Epithelial cell of proximal tubule (primary cell): ENCODE data around the gene TCP11L2. TPM values are rescaled to one million over a fixed set of nuclear protein-coding genes. Genes with fewer than 3 reads are reported as not detected.

ENCODE experiments used
- DNase-seq: peaks from one replicate; pipeline ENCODE4 v3.0.0-alpha.2; 2011; ENCODE audit warnings: low read depth
- H3K4me3 ChIP-seq: 2 replicates; pipeline ENCODE4 v1.5.1; 2011; ENCODE audit warnings: low read depth, mild to moderate bottlenecking, low read length
- CTCF ChIP-seq: conservative IDR thresholded peaks from 2 replicates; pipeline ENCODE4 v1.5.1; 2012; ENCODE audit warnings: low read depth, mild to moderate bottlenecking, low read length
- total RNA-seq: library from RNA; depleted of rRNA; stranded (reverse); fragments of >200 nt; gene quantifications from 2 replicates; pipeline ENCODE4 v1.2.3, GENCODE V29; 2015

TCP11L2 gene
- total RNA-seq = 2.4 and 2.9 TPM in 2 replicates

DNA sequence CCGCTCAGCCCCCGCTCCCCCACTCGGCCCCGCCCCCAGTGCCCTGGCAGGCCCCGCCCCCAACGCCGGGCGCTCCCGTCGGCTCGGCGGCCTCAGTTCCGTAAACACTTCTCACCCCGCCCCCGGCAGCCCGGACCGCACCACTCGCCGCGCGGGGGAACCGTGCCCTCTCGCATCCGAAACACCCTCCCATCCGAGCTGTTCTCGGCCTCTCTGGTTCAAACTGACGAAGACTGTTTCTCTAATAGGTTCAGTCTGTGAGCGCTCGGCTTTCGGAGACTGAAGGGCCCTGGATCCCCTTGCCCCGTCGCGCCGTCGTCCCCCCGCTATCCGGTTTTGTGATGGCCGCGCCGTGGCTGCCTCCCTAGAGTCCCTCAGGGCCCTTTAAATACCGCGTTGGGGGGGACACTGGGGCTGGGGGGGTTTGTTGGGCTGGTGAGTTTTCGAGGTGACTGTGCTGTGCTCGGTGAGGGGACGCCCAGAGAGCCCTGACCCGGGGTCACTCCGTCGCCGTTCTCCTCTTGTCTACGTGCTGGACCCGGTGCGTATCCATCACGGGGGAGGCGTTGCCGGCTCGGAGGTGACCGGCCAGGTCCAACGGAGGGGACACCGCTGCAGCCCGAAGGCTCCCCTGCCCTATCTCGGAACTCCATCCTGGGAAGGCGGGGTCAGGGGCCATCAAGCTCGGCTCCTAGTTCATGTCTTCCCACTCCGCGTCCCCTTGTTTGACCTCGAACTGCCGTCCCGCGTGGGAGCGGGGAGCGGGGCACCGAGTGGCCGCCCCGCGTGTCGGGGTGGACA is at the start of gene TCP11L2:
Gene TCP11L2 (plus strand): TSS at position 333 of the 801 bp plus-strand sequence. CDS start 8,343 bp downstream, outside the sequence.
- DNase-seq = no peak
- peak within 1 kb of the TSS; percentile 96 for H3K4me3 ChIP-seq
- TF ChIP-seq CTCF = no peak

DNA sequence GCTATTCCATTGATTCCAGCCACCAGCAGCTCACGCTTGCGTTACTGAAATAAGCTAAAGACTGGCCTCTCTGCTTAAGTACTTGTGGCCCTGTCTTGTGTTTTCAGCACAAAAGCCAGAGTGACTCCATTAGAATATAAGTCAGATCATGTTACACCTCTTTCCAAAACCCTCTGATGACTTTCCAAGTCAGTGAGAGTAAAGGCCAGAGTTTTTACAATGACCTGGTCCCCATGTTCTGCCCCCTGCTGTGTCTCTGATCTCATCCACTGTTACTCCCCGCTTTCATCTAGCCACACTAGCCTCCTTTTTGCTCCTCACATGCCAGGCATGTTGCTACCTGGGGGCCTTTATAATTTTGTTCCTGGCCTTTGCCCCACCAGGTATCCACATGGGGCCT is 47.8 kb upstream of the TCP11L2 start:
- no peak overlapping the region for H3K4me3 ChIP-seq
- TF ChIP-seq CTCF = no peak
- no peak for DNase-seq

- DNase-seq = no peak
- TF ChIP-seq CTCF = no peak
- H3K4me3 ChIP-seq = no peak overlapping the region
Measured at GRCh38 chr12:106255493-106255892, 47.0 kb upstream of the TCP11L2 start.

- DNase-seq = no peak
- no peak for TF ChIP-seq CTCF
- no peak overlapping the region for H3K4me3 ChIP-seq
Measured at GRCh38 chr12:106255952-106256351, 46.6 kb upstream of the TCP11L2 start.

GRCh38 chr12:106256524-106256923 is 46.0 kb upstream of the TCP11L2 start:
- no peak for TF ChIP-seq CTCF
- H3K4me3 ChIP-seq = no peak overlapping the region
- no peak for DNase-seq

DNA sequence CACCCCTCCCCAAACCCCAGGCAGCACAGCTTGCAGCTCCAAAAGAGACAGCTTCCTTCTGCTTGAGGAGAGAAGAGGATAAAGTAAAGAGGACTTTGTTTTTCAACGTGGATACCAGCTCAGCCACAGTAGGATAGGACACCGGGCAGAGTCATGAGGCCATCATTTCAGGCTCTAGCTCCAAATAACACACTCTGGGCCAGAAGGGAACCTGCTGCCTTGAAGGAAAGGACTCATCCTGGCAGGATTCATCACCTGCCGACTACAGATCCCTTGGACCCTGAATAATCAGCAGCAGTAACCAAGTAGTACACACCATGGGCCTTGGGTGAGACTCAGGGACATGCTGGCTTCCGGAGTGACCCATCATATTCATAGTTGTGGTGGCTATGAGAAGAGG is 44.3 kb upstream of the TCP11L2 start:
- H3K4me3 ChIP-seq = no peak overlapping the region
- no peak for DNase-seq
- TF ChIP-seq CTCF = no peak

- DNase-seq = no peak
- TF ChIP-seq CTCF = no peak
- no peak overlapping the region for H3K4me3 ChIP-seq
Measured at GRCh38 chr12:106258935-106259334, 43.6 kb upstream of the TCP11L2 start.
